K562 (cell line): ENCODE results near the gene DDX41. TPM values are rescaled to one million over a fixed set of nuclear protein-coding genes. Genes with fewer than 3 reads are reported as not detected.

ENCODE experiments used
- ADNP ChIP-seq: fragments of 200-800 bp; sonication (Bioruptor generic); IDR thresholded peaks from 2 replicates; pipeline ENCODE4 v1.6.1; 2016; ENCODE audit warnings: missing genetic modification characterization, missing compliant biosample characterization
- BDP1 ChIP-seq: IDR thresholded peaks from 3 replicates; pipeline ENCODE4 v1.6.1; 2011; ENCODE audit not compliant: insufficient read length, insufficient read depth
- CHD1 ChIP-seq: fragments of 200-600 bp; sonication (generic); IDR thresholded peaks from one replicate; pipeline ENCODE4 v1.6.1; 2012; ENCODE audit warnings: mild to moderate bottlenecking, moderate library complexity, low read length, inconsistent platforms
- CSDE1 ChIP-seq, 2 experiments: fragments of 450-650 bp; IDR thresholded peaks; 2 replicates each; pipeline ENCODE4 v1.6.1; 2016; ENCODE audit warnings: mild to moderate bottlenecking in 1 of 2
- GATAD2A ChIP-seq: fragments of 450-650 bp; IDR thresholded peaks from 2 replicates; pipeline ENCODE4 v1.6.1; 2017
- KLF10 ChIP-seq: fragments of 250-450 bp; sonication (Bioruptor Pico); IDR thresholded peaks from 2 replicates; pipeline ENCODE4 v1.6.1; 2021; ENCODE audit warnings: matching md5 sums
- KLF6 ChIP-seq: fragments of 250-450 bp; sonication (Bioruptor Pico); IDR thresholded peaks from 2 replicates; pipeline ENCODE4 v1.4.0; 2020; ENCODE audit warnings: mild to moderate bottlenecking, moderate library complexity, borderline replicate concordance
- MIER1 ChIP-seq: fragments of 450-650 bp; IDR thresholded peaks from 2 replicates; pipeline ENCODE4 v1.6.1; 2016; ENCODE audit warnings: antibody characterized with exemption, mild to moderate bottlenecking, low read depth
- NCOA6 ChIP-seq: fragments of 450-650 bp; IDR thresholded peaks from 2 replicates; pipeline ENCODE4 v1.6.1; 2017; ENCODE audit warnings: mild to moderate bottlenecking
- NFE2 ChIP-seq: IDR thresholded peaks from 2 replicates; pipeline ENCODE4 v1.6.1; 2014; ENCODE audit warnings: antibody characterized with exemption, low read depth
- RBBP5 ChIP-seq: fragments of 200-600 bp; sonication (generic); IDR thresholded peaks from 2 replicates; pipeline ENCODE4 v1.6.1; 2012; ENCODE audit warnings: borderline replicate concordance, mild to moderate bottlenecking, low read length, control low read depth, inconsistent platforms; ENCODE audit not compliant: insufficient read depth, poor library complexity, severe bottlenecking
- RNF2 ChIP-seq: sonication (generic); IDR thresholded peaks from 2 replicates; pipeline ENCODE4 v1.6.1; 2016
- SIN3A ChIP-seq, 2 experiments: fragments of 150-350 bp in 1 of 2; IDR thresholded peaks; 2 replicates each; pipeline ENCODE4 v1.6.1; 2011 to 2016; ENCODE audit warnings: borderline replicate concordance in 2 of 2, low read depth in 2 of 2, low read length in 2 of 2, mild to moderate bottlenecking in 2 of 2, moderate library complexity in 2 of 2; ENCODE audit not compliant: control insufficient read depth in 1 of 2
- SRSF1 ChIP-seq: fragments of 200-400 bp; formaldehyde crosslinking; IDR thresholded peaks from 2 replicates; pipeline ENCODE4 v1.6.1; 2017; ENCODE audit warnings: mild to moderate bottlenecking, low read depth, low read length, moderate library complexity
- XRCC3 ChIP-seq: fragments of 450-650 bp; IDR thresholded peaks from 2 replicates; pipeline ENCODE4 v1.6.1; 2017; ENCODE audit warnings: mild to moderate bottlenecking, moderate library complexity
- ZBTB17 ChIP-seq: fragments of 450-650 bp; formaldehyde crosslinking; IDR thresholded peaks from 2 replicates; pipeline ENCODE4 v1.4.0; 2020; ENCODE audit warnings: mild to moderate bottlenecking
- ZNF184 ChIP-seq: sonication (generic); formaldehyde crosslinking; IDR thresholded peaks from 2 replicates; pipeline ENCODE4 v1.5.0; 2020; ENCODE audit warnings: missing genetic modification reagents
- ZNF263 ChIP-seq: sonication (generic); formaldehyde crosslinking; IDR thresholded peaks from 2 replicates; pipeline ENCODE4 v1.8.0; 2022; ENCODE audit warnings: mild to moderate bottlenecking, missing genetic modification reagents, borderline replicate concordance
- ZNF311 ChIP-seq: fragments of 250-450 bp; sonication (Bioruptor Pico); IDR thresholded peaks from 2 replicates; pipeline ENCODE4 v1.4.0; 2020; ENCODE audit warnings: mild to moderate bottlenecking, moderate library complexity
- polyA plus RNA-seq, 8 experiments: library from polyadenylated mRNA; depleted of rRNA in 4 of 8; stranded (reverse) in 5 of 8; unstranded in 3 of 8; fragments of >200 nt; fragmentation: Nextera tagmentation in 2 of 8; fragmentation: Illumina TruSeq in 1 of 8; extraction: Ambion mirVana in 2 of 8; extraction: Trizol in 1 of 8; gene quantifications; 2 replicates each; pipeline versions ENCODE4 v1.2.1 to v1.2.3, GENCODE V29; 2011 to 2014; ENCODE audit warnings: inconsistent platforms in 1 of 8, missing spikeins in 1 of 8
- total RNA-seq, 7 experiments: library from RNA; depleted of rRNA in 6 of 7; stranded (reverse); fragments of >200 nt in 6 of 7; fragmentation: Illumina TruSeq in 2 of 7; extraction: Trizol in 2 of 7; gene quantifications; 2 replicates each; pipeline versions ENCODE4 v1.2.1 to v1.2.3, GENCODE V29; 2011 to 2021; ENCODE audit warnings: low replicate concordance in 1 of 7
- TF ChIP-seq, protein P1 (sequence below): IDR thresholded peaks from 2 replicates; pipeline ENCODE4 v1.6.1; 2011; ENCODE audit warnings: borderline replicate concordance, low read depth, mild to moderate bottlenecking, moderate library complexity, low read length; ENCODE audit not compliant: insufficient read depth, poor library complexity, severe bottlenecking
- TF ChIP-seq, protein P2 (sequence below): IDR thresholded peaks from 2 replicates; pipeline ENCODE4 v1.6.1; 2014; ENCODE audit warnings: antibody characterized with exemption
- TF ChIP-seq, protein P3 (sequence below): fragments of 200-400 bp; formaldehyde crosslinking; IDR thresholded peaks from 2 replicates; pipeline ENCODE4 v1.6.1; 2017; ENCODE audit warnings: mild to moderate bottlenecking, low read depth, low read length, moderate library complexity

Gene DDX41
- total and polyA plus RNA-seq, 9 of the 15 experiments (the other 6 are each of a cell fraction or from before 2014, with no cell fraction given): 38.2 to 284 (median 116) TPM

DNA sequence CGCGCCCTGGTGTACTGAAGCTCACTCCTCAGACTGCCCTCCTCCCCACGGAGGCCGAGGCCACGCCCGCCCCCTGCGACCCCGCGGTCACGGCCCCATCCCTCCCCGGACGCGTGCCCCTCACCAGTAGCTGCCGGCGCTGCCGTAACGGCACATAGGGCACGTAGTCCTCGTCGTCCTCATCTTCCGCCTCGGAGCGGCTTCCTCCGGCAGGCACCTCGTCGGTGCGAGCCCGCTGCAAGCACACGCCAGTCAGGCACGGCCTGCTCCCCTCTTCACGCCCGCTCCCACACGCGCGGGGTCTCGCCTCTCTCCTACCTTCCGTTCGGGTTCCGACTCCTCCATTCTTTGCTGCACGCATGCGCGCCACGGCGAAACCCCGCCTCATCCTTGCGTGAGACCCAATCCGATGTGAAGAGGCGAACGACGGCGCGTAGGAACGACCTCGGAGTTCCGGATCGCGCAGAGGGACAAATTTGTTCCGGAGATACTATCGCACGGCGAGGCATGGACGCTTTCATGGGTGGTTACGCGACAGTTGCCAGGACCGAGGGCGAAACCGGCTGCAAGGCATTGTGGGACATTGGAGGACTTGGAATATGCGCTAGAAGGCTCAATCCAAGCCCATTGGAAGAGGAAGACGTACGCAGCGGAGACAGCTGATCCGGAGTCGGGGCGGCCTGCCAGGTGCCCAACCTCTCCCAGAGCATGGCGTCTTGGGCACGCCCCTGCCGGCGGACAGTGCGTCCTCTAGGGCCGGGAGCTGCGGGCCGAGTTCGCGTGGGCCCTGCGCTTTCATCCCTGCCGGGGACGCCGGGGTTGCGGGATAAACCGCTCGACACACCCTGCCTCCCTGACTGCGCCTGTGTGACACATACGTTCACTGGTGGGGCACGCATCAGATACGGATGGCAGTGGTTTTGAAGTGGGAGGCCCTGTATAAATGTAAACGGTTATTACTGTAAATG lies at the start of gene DDX41 (continued):
- TF ChIP-seq, protein P1, sequence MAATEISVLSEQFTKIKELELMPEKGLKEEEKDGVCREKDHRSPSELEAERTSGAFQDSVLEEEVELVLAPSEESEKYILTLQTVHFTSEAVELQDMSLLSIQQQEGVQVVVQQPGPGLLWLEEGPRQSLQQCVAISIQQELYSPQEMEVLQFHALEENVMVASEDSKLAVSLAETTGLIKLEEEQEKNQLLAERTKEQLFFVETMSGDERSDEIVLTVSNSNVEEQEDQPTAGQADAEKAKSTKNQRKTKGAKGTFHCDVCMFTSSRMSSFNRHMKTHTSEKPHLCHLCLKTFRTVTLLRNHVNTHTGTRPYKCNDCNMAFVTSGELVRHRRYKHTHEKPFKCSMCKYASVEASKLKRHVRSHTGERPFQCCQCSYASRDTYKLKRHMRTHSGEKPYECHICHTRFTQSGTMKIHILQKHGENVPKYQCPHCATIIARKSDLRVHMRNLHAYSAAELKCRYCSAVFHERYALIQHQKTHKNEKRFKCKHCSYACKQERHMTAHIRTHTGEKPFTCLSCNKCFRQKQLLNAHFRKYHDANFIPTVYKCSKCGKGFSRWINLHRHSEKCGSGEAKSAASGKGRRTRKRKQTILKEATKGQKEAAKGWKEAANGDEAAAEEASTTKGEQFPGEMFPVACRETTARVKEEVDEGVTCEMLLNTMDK: peak; percentile 22
- no peak for TF ChIP-seq CSDE1 (IDR thresholded peaks at IDR 0.05)
- TF ChIP-seq RBBP5: peak; percentile 89
- TF ChIP-seq, protein P2, sequence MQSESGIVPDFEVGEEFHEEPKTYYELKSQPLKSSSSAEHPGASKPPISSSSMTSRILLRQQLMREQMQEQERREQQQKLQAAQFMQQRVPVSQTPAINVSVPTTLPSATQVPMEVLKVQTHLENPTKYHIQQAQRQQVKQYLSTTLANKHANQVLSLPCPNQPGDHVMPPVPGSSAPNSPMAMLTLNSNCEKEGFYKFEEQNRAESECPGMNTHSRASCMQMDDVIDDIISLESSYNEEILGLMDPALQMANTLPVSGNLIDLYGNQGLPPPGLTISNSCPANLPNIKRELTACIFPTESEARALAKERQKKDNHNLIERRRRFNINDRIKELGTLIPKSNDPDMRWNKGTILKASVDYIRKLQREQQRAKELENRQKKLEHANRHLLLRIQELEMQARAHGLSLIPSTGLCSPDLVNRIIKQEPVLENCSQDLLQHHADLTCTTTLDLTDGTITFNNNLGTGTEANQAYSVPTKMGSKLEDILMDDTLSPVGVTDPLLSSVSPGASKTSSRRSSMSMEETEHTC: no peak; the same call in 1 of the 2 replicates
- TF ChIP-seq ADNP (tag): no peak
- TF ChIP-seq KLF10: no peak
- no peak; the same call in 1 of the 2 replicates for TF ChIP-seq ZNF263 (CRISPR knock-in tag)
- TF ChIP-seq SIN3A (IDR thresholded peaks at IDR 0.05; ENCODE audit: borderline replicate concordance in 2 of 2, control insufficient read depth in 1 of 2, low read depth in 2 of 2, low read length in 2 of 2): peak; percentile 91 to 94
- TF ChIP-seq, protein P3, sequence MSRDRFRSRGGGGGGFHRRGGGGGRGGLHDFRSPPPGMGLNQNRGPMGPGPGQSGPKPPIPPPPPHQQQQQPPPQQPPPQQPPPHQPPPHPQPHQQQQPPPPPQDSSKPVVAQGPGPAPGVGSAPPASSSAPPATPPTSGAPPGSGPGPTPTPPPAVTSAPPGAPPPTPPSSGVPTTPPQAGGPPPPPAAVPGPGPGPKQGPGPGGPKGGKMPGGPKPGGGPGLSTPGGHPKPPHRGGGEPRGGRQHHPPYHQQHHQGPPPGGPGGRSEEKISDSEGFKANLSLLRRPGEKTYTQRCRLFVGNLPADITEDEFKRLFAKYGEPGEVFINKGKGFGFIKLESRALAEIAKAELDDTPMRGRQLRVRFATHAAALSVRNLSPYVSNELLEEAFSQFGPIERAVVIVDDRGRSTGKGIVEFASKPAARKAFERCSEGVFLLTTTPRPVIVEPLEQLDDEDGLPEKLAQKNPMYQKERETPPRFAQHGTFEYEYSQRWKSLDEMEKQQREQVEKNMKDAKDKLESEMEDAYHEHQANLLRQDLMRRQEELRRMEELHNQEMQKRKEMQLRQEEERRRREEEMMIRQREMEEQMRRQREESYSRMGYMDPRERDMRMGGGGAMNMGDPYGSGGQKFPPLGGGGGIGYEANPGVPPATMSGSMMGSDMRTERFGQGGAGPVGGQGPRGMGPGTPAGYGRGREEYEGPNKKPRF: no peak
- no peak for TF ChIP-seq NFE2
- no peak for TF ChIP-seq NCOA6
- no peak for TF ChIP-seq ZNF311 (CRISPR knock-in tag)
- TF ChIP-seq SRSF1: no peak
- no peak for TF ChIP-seq MIER1
- no peak for TF ChIP-seq ZNF184 (CRISPR knock-in tag)
- no peak for TF ChIP-seq XRCC3
- no peak for TF ChIP-seq BDP1
- TF ChIP-seq CHD1: peak; percentile 59
- TF ChIP-seq GATAD2A: no peak
- no peak for TF ChIP-seq KLF6
- TF ChIP-seq ZBTB17 (CRISPR knock-in tag): peak; percentile 89
- TF ChIP-seq RNF2: peak; percentile 92
